GM12878 (cell line): ENCODE measurements around the gene NPL. TPM values are rescaled to one million over a fixed set of nuclear protein-coding genes. Genes with fewer than 3 reads are reported as not detected.

Experiments used
- ATAC-seq: fragments of 200-7000 bp; cut with Tn5 transposase; 3 replicates; pipeline ENCODE4 v1.9.1; 2020; ENCODE audit warnings: mild to moderate bottlenecking, moderate library complexity
- BruUV-seq: library from RNA; stranded (reverse); fragments of 400-500 nt; replicated peaks from 2 replicates; lab custom pipeline; 2021; lab: Mats Ljungman, UMichigan
- CTCF ChIA-PET: fragments of 300-600 bp; sonication (Branson Sonifier 250); formaldehyde crosslinking; extraction: SDS; loops from one replicate; lab custom pipeline; 2021; ENCODE audit warnings: inconsistent platforms; lab: Yijun Ruan, JAX
- POLR2A ChIA-PET: fragments of 350-600 bp; formaldehyde crosslinking; extraction: SDS; loops from one replicate; lab custom pipeline; 2021; ENCODE audit warnings: inconsistent platforms; lab: Charles Lee
- RAD21 ChIA-PET: fragments of 300-600 bp; sonication (Branson Sonifier 250); formaldehyde crosslinking; loops from one replicate; lab custom pipeline; 2023; ENCODE audit warnings: antibody characterized with exemption; ENCODE audit not compliant: unreplicated experiment; lab: Charles Lee
- SMC1A ChIA-PET: fragments of 300-600 bp; sonication (Branson Sonifier 250); formaldehyde crosslinking; loops from one replicate; lab custom pipeline; 2023; ENCODE audit not compliant: unreplicated experiment, uncharacterized antibody; lab: Charles Lee
- DNase-seq: peaks from one replicate; pipeline ENCODE4 v3.0.0-alpha.2; 2011; ENCODE audit warnings: low read depth, low spot score
- FAIRE-seq: peaks from 3 replicates; lab custom pipeline; 2011; peaks lifted over from hg19 to GRCh38; lab: Jason Lieb, UNC
- H2AFZ ChIP-seq: 2 replicates; pipeline ENCODE4 v1.6.0; 2011; ENCODE audit warnings: low read depth, low read length, control low read depth; ENCODE audit not compliant: control insufficient read depth
- H3K27ac ChIP-seq: 2 replicates; pipeline ENCODE4 v1.5.1; 2011; ENCODE audit warnings: control low read depth; ENCODE audit not compliant: control insufficient read depth, insufficient read depth
- H3K27me3 ChIP-seq, 2 experiments: replicated peaks in 1 of 2; 2 replicates each; pipeline versions ENCODE4 v1.6.0 to v1.6.1; 2011; ENCODE audit warnings: low read length in 1 of 2; ENCODE audit not compliant: control insufficient read depth in 2 of 2, insufficient read depth in 2 of 2
- H3K36me3 ChIP-seq, 2 experiments: 2 replicates each; pipeline ENCODE4 v1.5.1; 2011; ENCODE audit warnings: low read length in 1 of 2; ENCODE audit not compliant: control insufficient read depth in 2 of 2, insufficient read depth in 2 of 2
- H3K4me1 ChIP-seq: 2 replicates; pipeline ENCODE4 v1.6.1; 2011; ENCODE audit warnings: mild to moderate bottlenecking, low read length, moderate library complexity, mixed read lengths; ENCODE audit not compliant: control insufficient read depth, insufficient read depth
- H3K4me2 ChIP-seq: 2 replicates; pipeline ENCODE4 v1.6.0; 2011; ENCODE audit warnings: control low read depth; ENCODE audit not compliant: control insufficient read depth, insufficient read depth
- H3K4me3 ChIP-seq: fragments of 200-600 bp; sonication (generic); 2 replicates; pipeline ENCODE4 v1.5.1; 2016
- H3K79me2 ChIP-seq: 2 replicates; pipeline ENCODE4 v1.6.0; 2011; ENCODE audit warnings: low read length; ENCODE audit not compliant: control insufficient read depth, insufficient read depth
- H3K9ac ChIP-seq: 2 replicates; pipeline ENCODE4 v1.8.0; 2011; ENCODE audit warnings: low read length, control low read depth, mixed read lengths; ENCODE audit not compliant: control insufficient read depth, insufficient read depth
- H3K9me3 ChIP-seq: replicated peaks from 3 replicates; pipeline ENCODE4 v1.5.1; 2011; ENCODE audit warnings: mild to moderate bottlenecking, low read length; ENCODE audit not compliant: control insufficient read depth, insufficient read depth
- H4K20me1 ChIP-seq: 2 replicates; pipeline ENCODE4 v1.6.0; 2011; ENCODE audit not compliant: control insufficient read depth, insufficient read depth
- CEBPB ChIP-seq, 2 experiments: fragments of 150-350 bp in 1 of 2; IDR thresholded peaks; 2 replicates each; pipeline ENCODE4 v1.6.1; 2012 to 2014; ENCODE audit warnings: low read depth in 2 of 2, low read length in 2 of 2, borderline replicate concordance in 1 of 2, inconsistent platforms in 1 of 2
- ESRRA ChIP-seq: IDR thresholded peaks from 2 replicates; pipeline ENCODE4 v1.6.1; 2012; ENCODE audit warnings: mild to moderate bottlenecking, low read length, improper control_type of control experiment
- HSF1 ChIP-seq: fragments of 150-350 bp; IDR thresholded peaks from 2 replicates; pipeline ENCODE4 v1.6.1; 2014; ENCODE audit warnings: mild to moderate bottlenecking, low read depth, low read length
- JUND ChIP-seq: IDR thresholded peaks from 2 replicates; pipeline ENCODE4 v1.6.1; 2012; ENCODE audit warnings: low read depth, mild to moderate bottlenecking, low read length, improper control_type of control experiment, moderate library complexity
- NFYA ChIP-seq: IDR thresholded peaks from 2 replicates; pipeline ENCODE4 v1.6.1; 2011; ENCODE audit warnings: low read depth, mild to moderate bottlenecking, low read length, improper control_type of control experiment, borderline replicate concordance
- RUNX3 ChIP-seq: IDR thresholded peaks from 2 replicates; pipeline ENCODE4 v1.6.1; 2012; ENCODE audit warnings: low read length, inconsistent platforms
- SP1 ChIP-seq: IDR thresholded peaks from one replicate; pipeline ENCODE4 v1.6.1; 2011; ENCODE audit warnings: low read depth, low read length
- SUPT20H ChIP-seq: IDR thresholded peaks from 2 replicates; pipeline ENCODE4 v1.6.1; 2011; ENCODE audit warnings: low read depth, mild to moderate bottlenecking, low read length, moderate library complexity, borderline replicate concordance; ENCODE audit not compliant: control insufficient read depth
- TCF12 ChIP-seq: IDR thresholded peaks from 2 replicates; pipeline ENCODE4 v1.6.1; 2011; ENCODE audit warnings: low read depth, mild to moderate bottlenecking, low read length
- ZNF622 ChIP-seq: fragments of 450-650 bp; IDR thresholded peaks from 2 replicates; pipeline ENCODE4 v1.6.1; 2017; ENCODE audit warnings: mild to moderate bottlenecking, inconsistent platforms
- WGBS: methylation state at CpG from one replicate; pipeline ENCODE4 v1.1.6; 2016; ENCODE audit warnings: low lambda C conversion rate; ENCODE audit not compliant: insufficient replicate concordance, insufficient coverage; ENCODE audit errors: missing lambda C conversion rate; 5-methylcytosine and 5-hydroxymethylcytosine counted together
- in situ Hi-C: fragments of 300-500 bp; cut with MboI; formaldehyde crosslinking; loops from 9 replicates; pipeline ENCODE4 v1.14.3; 2018; ENCODE audit warnings: mixed read lengths
- intact Hi-C: fragments of 100-400 bp; cut with micrococcal nuclease; formaldehyde crosslinking; loops from one replicate; pipeline ENCODE4 v1.14.2; 2022; ENCODE audit not compliant: unreplicated experiment
- polyA plus RNA-seq, 11 experiments: library from polyadenylated mRNA; depleted of rRNA in 4 of 11; unstranded in 6 of 11; stranded (reverse) in 5 of 11; fragments of >200 nt; fragmentation: Nextera tagmentation in 4 of 11; fragmentation: Illumina TruSeq in 1 of 11; extraction: Ambion mirVana in 4 of 11; extraction: Trizol in 1 of 11; gene quantifications; 1 replicate in 1 of 11; 2 replicates in 10 of 11; pipeline versions ENCODE4 v1.2.1 to v1.2.3, GENCODE V29; 2011 to 2016; ENCODE audit warnings: inconsistent platforms in 2 of 11, missing spikeins in 2 of 11, low read depth in 1 of 11
- total RNA-seq, 4 experiments: library from RNA; depleted of rRNA in 3 of 4; stranded (reverse); fragments of >200 nt in 3 of 4; fragmentation: Illumina TruSeq in 1 of 4; extraction: Trizol in 1 of 4; gene quantifications; 2 replicates each; pipeline versions ENCODE4 v1.2.1 to v1.2.3, GENCODE V29; 2013 to 2021

The NPL gene
- total and polyA plus RNA-seq, 10 of the 15 experiments (the other 5 are each of a cell fraction or from before 2014, with no cell fraction given) = 5.3 to 19.2 (median 10.0) TPM

GRCh38 chr1:182762536-182762935 is 27.0 kb upstream of the NPL start:
- H3K27ac ChIP-seq = no peak overlapping the region
- no peak for ATAC-seq
- SMC1A ChIA-PET = interaction anchor here (0.9 to 2.5 kb wide), 5 partner anchors 10 to 159 kb away, joined by 3 to 6 read pairs (median 5); no protein-coding TSS in a partner anchor
- in situ Hi-C loops = no loop called here
- H3K4me3 ChIP-seq = no peak overlapping the region
- intact Hi-C loops = no loop called here
- H3K4me1 ChIP-seq = peaks cover 4% of the 10 kb centered on the region; the same call in 1 of the 2 replicates
- peaks cover 10% of the 10 kb centered on the region for H3K9me3 ChIP-seq
- no peaks in the 10 kb centered on the region for H3K79me2 ChIP-seq
- H4K20me1 ChIP-seq = no peaks in the 10 kb centered on the region
- H3K9ac ChIP-seq = no peak overlapping the region
- CTCF ChIA-PET = interaction anchor here (0.8 to 4.8 kb wide), 5 partner anchors 20 to 166 kb away, joined by 3 to 30 read pairs (median 4); no protein-coding TSS in a partner anchor
- no peak overlapping the region for H2AFZ ChIP-seq
- no peak overlapping the region for H3K4me2 ChIP-seq
- DNase-seq = no peak
- TF ChIP-seq ZNF622 (no peak), SP1 (no peak), CEBPB (IDR thresholded peaks at IDR 0.05; ENCODE audit: borderline replicate concordance in 1 of 2, low read depth in 2 of 2, low read length in 2 of 2) (no peak), HSF1 (no peak), NFYA (no peak), SUPT20H (no peak), JUND (no peak), RUNX3 (no peak), ESRRA (no peak), TCF12 (no peak)
- FAIRE-seq = no peak
- RAD21 ChIA-PET = interaction anchor here (0.8 to 3.8 kb wide), 4 partner anchors 21 to 162 kb away, joined by 4 to 24 read pairs (median 10); no protein-coding TSS in a partner anchor
- H3K27me3 ChIP-seq = no peaks in the 10 kb centered on the region
- BruUV-seq = no TSS peak
- no peaks in the 10 kb centered on the region for H3K36me3 ChIP-seq
- WGBS = 72% methylated on average over 4 of the region's 4 CpGs
- POLR2A ChIA-PET = interaction anchor here (1.4 to 1.8 kb wide), 3 partner anchors 11 to 146 kb away, joined by 3 to 6 read pairs (median 4); no protein-coding TSS in a partner anchor
